Measurements from ENCODE around the gene SMARCAD1. TPM values are rescaled to one million over a fixed set of nuclear protein-coding genes. Genes with fewer than 3 reads are reported as not detected.

SMARCAD1 gene
- total RNA-seq, 1 experiment from 2014 or later: 17.0 TPM

GRCh38 chr4:94228493-94229216 is 21.0 kb downstream of the SMARCAD1 start:
- H3K9me2 ChIP-seq (replicated peaks; ENCODE audit: low read length): no peaks in the 10 kb centered on the region
- CTCF ChIA-PET: no interaction called here
- no peaks in the 10 kb centered on the region for H3F3A ChIP-seq (ENCODE audit: low read length, unreplicated experiment)
- BruUV-seq (replicated peaks): no TSS peak
- no peak overlapping the region for H3K27ac ChIP-seq (ENCODE audit: low read length)
- peaks cover 9% of the 10 kb centered on the region; the same call in 1 of the 2 replicates for H3K36me3 ChIP-seq (ENCODE audit: low read depth, low read length)
- H4K20me1 ChIP-seq (ENCODE audit: low read length): no peaks in the 10 kb centered on the region; the same call in 1 of the 2 replicates
- no peak overlapping the region for H2AFZ ChIP-seq (ENCODE audit: low read length)
- H3K9me3 ChIP-seq (ENCODE audit: low read length): no peaks in the 10 kb centered on the region
- no peak for TF ChIP-seq EZH2phosphoT487 (IDR thresholded peaks at IDR 0.05; ENCODE audit: borderline replicate concordance, low read length)
- no peak for TF ChIP-seq EZH2 (IDR thresholded peaks at IDR 0.05; ENCODE audit: low read length, unreplicated experiment)
- no peak for TF ChIP-seq CTCF (conservative IDR thresholded peaks at IDR 0.05; ENCODE audit: low read depth, low read length)
- DNase-seq (no peak), ATAC-seq (no peak)
- no peaks in the 10 kb centered on the region for H3K27me3 ChIP-seq (ENCODE audit: low read length)
- H3K4me1 ChIP-seq (ENCODE audit: insufficient read depth, low read length): peaks cover 6% of the 10 kb centered on the region; the same call in 1 of the 2 replicates
- H3K4me3 ChIP-seq (ENCODE audit: low read length): no peak overlapping the region
- intact Hi-C loops (cut with micrococcal nuclease): no loop called here
- POLR2A ChIA-PET (ENCODE audit: unreplicated experiment): no interaction called here
- no peak overlapping the region for H3K9ac ChIP-seq (ENCODE audit: low read length)
- peaks cover 20% of the 10 kb centered on the region; the same call in 1 of the 2 replicates for H3K79me2 ChIP-seq (ENCODE audit: low read length)
- H3K4me2 ChIP-seq (ENCODE audit: low read length): no peak overlapping the region

GRCh38 chr4:94232519-94232918 is 24.9 kb downstream of the SMARCAD1 start:
- H4K20me1 ChIP-seq (ENCODE audit: low read length): no peaks in the 10 kb centered on the region
- no peaks in the 10 kb centered on the region for H3F3A ChIP-seq (ENCODE audit: low read length, unreplicated experiment)
- ChIA-PET CTCF (no interaction called here), POLR2A (ENCODE audit: unreplicated experiment) (no interaction called here)
- no peak for TF ChIP-seq CTCF (conservative IDR thresholded peaks at IDR 0.05; ENCODE audit: low read depth, low read length)
- TF ChIP-seq EZH2phosphoT487 (IDR thresholded peaks at IDR 0.05; ENCODE audit: borderline replicate concordance, low read length): no peak
- H2AFZ ChIP-seq (ENCODE audit: low read length): no peak overlapping the region
- no TSS peak for BruUV-seq (replicated peaks)
- peaks cover 6% of the 10 kb centered on the region; the same call in 1 of the 2 replicates for H3K4me1 ChIP-seq (ENCODE audit: insufficient read depth, low read length)
- H3K9me3 ChIP-seq (ENCODE audit: low read length): no peaks in the 10 kb centered on the region
- no peak overlapping the region for H3K4me2 ChIP-seq (ENCODE audit: low read length)
- H3K27ac ChIP-seq (ENCODE audit: low read length): no peak overlapping the region
- ATAC-seq (no peak), DNase-seq (no peak)
- H3K36me3 ChIP-seq (ENCODE audit: low read depth, low read length): peaks cover 7% of the 10 kb centered on the region; the same call in 1 of the 2 replicates
- intact Hi-C loops (cut with micrococcal nuclease): no loop called here
- H3K9ac ChIP-seq (ENCODE audit: low read length): no peak overlapping the region
- H3K79me2 ChIP-seq (ENCODE audit: low read length): no peaks in the 10 kb centered on the region
- H3K9me2 ChIP-seq (replicated peaks; ENCODE audit: low read length): no peaks in the 10 kb centered on the region
- H3K4me3 ChIP-seq (ENCODE audit: low read length): no peak overlapping the region
- H3K27me3 ChIP-seq (ENCODE audit: low read length): no peaks in the 10 kb centered on the region

- H4K20me1 ChIP-seq (ENCODE audit: low read length): no peaks in the 10 kb centered on the region
- no peaks in the 10 kb centered on the region for H3K9me3 ChIP-seq (ENCODE audit: low read length)
- TF ChIP-seq CTCF (conservative IDR thresholded peaks at IDR 0.05; ENCODE audit: low read depth, low read length) (no peak), EZH2phosphoT487 (IDR thresholded peaks at IDR 0.05; ENCODE audit: borderline replicate concordance, low read length) (no peak), EZH2 (IDR thresholded peaks at IDR 0.05; ENCODE audit: low read length, unreplicated experiment) (no peak)
- H3K27ac ChIP-seq (ENCODE audit: low read length): no peak overlapping the region
- no peak overlapping the region for H3K4me3 ChIP-seq (ENCODE audit: low read length)
- no peaks in the 10 kb centered on the region for H3K79me2 ChIP-seq (ENCODE audit: low read length)
- H3F3A ChIP-seq (ENCODE audit: low read length, unreplicated experiment): no peaks in the 10 kb centered on the region
- BruUV-seq (replicated peaks): no TSS peak
- no peak overlapping the region for H3K4me2 ChIP-seq (ENCODE audit: low read length)
- ATAC-seq: no peak
- H3K36me3 ChIP-seq (ENCODE audit: low read depth, low read length): peaks cover 11% of the 10 kb centered on the region; the same call in 1 of the 2 replicates
- intact Hi-C loops (cut with micrococcal nuclease): loop anchor here (1.0 kb wide), 1 partner anchor 30 kb away; no protein-coding TSS in a partner anchor
- H3K27me3 ChIP-seq (ENCODE audit: low read length): no peaks in the 10 kb centered on the region
- POLR2A ChIA-PET (ENCODE audit: unreplicated experiment): no interaction called here
- CTCF ChIA-PET: no interaction called here
- peaks cover 6% of the 10 kb centered on the region; the same call in 1 of the 2 replicates for H3K4me1 ChIP-seq (ENCODE audit: insufficient read depth, low read length)
- H3K9ac ChIP-seq (ENCODE audit: low read length): no peak overlapping the region
- no peak overlapping the region for H2AFZ ChIP-seq (ENCODE audit: low read length)
- no peak for DNase-seq
- H3K9me2 ChIP-seq (replicated peaks; ENCODE audit: low read length): no peaks in the 10 kb centered on the region
Measured at GRCh38 chr4:94235825-94236224, 28.2 kb downstream of the SMARCAD1 start.
